Measurements from ENCODE around the gene DLGAP5.

DLGAP5 gene

DNA sequence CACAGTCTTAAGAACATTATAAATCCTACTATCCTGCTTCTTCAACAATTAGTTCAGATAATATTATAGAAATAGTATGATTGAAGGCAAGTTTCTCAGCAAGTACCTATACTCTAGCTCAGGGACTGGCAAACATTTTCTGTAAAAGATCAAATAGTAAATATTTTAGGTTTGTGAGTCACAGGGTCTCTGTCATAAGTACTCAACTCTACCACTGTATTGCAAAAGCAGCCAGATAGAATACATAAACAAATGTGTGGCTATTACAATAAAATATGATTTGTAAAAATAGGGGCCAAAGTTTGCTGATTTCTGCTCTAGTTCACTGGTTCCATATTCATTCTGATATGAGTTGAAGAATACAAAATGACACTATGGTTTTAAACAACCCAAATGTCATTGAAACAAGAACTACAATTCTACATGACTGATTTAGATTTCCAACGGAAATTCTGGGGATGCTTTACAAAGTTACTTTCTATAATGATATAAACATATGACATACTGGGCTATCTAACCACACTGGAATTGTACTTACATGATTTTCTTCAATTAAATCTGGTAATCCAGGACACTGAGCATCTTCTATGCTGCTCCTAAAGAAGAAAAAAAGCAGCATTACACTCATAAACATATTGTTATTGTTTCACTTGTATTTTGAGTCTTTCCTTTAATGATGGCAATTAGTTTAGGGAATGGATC lies 39.2 kb downstream of the DLGAP5 start:
- no peak for TF ChIP-seq CTCF (conservative IDR thresholded peaks at IDR 0.05)
- H3K27ac ChIP-seq = no peak overlapping the region

GRCh38 chr14:55151601-55152000 lies 39.8 kb downstream of the DLGAP5 start:
- H3K27ac ChIP-seq = no peak overlapping the region
- no peak for TF ChIP-seq CTCF (conservative IDR thresholded peaks at IDR 0.05)

- no peak for TF ChIP-seq CTCF (conservative IDR thresholded peaks at IDR 0.05)
- H3K27ac ChIP-seq = no peak overlapping the region
These were observed 45.0 kb downstream of the DLGAP5 start for GRCh38 chr14:55146425-55146824.

DNA sequence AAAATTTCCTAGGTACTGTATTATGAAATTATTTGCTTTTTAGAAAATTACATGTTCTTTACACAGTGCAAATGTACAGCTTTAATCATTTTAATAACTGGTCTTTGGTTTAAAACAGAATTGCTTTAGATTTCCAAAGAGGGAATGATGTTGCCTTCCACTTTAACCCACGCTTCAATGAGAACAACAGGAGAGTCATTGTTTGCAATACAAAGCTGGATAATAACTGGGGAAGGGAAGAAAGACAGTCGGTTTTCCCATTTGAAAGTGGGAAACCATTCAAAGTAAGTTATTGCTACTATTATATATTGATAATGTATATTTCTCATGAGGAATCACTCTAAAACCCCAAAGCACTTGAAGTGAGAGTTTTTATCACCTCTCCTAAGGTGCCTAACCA lies 48.9 kb downstream of the DLGAP5 start:
- no peak for TF ChIP-seq CTCF (conservative IDR thresholded peaks at IDR 0.05)

GRCh38 chr14:55141825-55142224 lies 49.6 kb downstream of the DLGAP5 start:
- no peak overlapping the region for H3K27ac ChIP-seq
- no peak for TF ChIP-seq CTCF (conservative IDR thresholded peaks at IDR 0.05)

More for the DNA sequence above, 48.9 kb downstream of the DLGAP5 start:
- no peak overlapping the region for H3K27ac ChIP-seq

- no peak overlapping the region for H3K27ac ChIP-seq
- no peak for TF ChIP-seq CTCF (conservative IDR thresholded peaks at IDR 0.05)
These were observed 51.5 kb downstream of the DLGAP5 start for GRCh38 chr14:55139696-55140509.

DNA sequence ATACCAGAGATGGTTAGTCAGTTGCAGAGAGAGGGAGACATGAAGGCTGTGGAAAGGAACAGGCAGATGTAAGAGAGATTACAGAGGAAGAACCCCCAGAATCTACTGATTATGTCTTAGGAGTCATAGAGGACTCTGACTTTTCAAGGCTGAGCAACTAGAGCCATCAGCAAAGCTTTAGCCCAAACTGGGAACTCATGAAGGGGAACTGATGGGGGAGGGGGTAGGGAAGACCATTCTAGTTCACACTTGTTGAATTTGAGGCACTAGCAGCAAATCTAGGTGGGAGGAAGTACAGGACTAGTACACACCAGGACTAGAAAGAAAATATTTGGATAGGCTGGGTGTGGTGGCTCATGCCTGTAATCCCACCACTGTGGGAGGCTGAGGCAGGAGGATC lies 52.2 kb downstream of the DLGAP5 start:
- TF ChIP-seq CTCF (conservative IDR thresholded peaks at IDR 0.05) = no peak
- no peak overlapping the region for H3K27ac ChIP-seq

Measured in VCaP (cell line).